GM18907 (cell line): ENCODE measurements around the gene ING5.
"Not testable (repeated sequence)": the region's sequence is repeated elsewhere in the genome, so short reads cannot be mapped to it uniquely, and the experiment has no call there.

ENCODE experiments used
- ATAC-seq: cut with Tn5 transposase; IDR thresholded peaks from one replicate; pipeline ENCODE4 v1.9.1; 2021; ENCODE audit warnings: mild to moderate bottlenecking, moderate library complexity; ENCODE audit not compliant: unreplicated experiment

Gene ING5

DNA sequence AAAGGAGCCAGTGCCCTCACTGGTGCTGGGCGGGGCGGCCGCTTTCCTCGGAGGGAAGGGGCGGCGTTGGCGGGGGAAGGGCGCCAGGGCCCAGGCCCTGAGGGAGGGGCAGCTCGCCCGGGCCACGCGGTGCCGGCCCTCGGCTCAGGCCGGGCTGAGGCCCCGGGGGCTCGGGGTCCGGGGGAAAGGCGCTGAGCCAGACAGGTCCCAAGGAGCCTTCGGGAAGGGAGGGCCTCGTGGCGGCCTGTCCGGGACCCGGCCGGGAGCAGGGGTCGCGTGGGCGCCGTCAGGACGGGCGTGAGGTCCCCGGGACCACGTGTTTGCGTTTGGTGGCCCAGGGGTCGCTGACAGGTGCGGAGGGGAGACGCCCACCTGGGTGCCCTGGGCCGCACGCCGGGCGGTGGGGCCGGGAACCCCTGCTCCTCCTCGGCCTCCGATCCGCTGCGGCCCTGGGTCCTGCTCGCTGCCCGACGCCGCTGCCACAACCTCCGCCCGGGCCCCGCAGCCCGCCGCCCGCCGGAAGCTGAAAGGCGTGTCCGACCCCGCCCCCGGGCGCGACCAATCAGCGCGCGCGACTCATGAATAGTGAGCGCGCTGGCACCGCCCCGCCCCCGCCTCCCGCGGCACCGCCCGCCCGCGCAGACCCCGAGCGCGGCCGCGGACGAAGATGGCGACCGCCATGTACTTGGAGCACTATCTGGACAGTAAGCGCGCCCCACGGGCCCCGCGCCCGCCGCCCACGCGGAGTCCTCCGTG, at the start of gene ING5:
TSS of gene ING5 (plus strand) at position 641 of the 756 bp plus-strand sequence. CDS start at position 668, 27 bp downstream.
- ATAC-seq = peak; percentile 53

DNA sequence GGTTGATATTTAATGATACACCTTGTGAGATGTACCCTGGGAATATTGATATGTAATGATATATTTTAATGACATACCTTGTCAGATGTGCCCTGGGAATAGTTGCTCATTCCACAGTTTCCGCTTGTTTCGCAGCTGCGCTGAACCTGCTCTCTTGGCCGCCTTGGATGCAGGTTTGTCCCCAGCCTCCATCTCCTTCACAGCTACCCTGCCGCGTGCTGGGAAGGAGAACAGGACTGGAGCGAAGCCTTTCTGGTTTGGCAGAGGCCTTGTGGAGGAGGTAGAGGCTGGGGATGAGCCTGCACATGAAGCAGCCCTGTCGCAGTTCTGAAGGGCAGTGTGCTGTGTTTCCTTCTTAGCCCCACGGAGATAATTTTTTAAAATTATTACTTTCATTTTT, 49.7 kb upstream of the ING5 start:
- no peak for ATAC-seq

DNA sequence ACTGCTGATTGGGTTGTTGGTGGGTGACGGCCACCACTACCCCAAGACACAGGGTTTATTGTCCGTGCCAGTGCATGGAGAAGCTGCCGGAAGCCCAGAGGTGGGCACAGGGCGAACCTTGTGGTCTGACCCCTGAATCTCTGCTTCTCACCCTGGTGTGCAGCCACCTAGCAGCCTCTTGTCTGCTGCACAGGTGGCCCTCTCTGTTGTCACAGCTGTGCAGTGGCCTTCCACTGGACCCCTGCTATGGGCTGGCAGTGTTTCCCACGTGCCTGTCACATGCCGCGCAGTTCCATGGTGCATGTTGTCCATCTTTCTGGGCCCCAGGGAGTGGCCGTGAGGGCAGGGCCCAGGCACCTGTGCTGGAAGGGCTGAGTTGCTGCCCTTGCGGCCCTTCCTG, 49.1 kb upstream of the ING5 start:
- no peak for ATAC-seq

DNA sequence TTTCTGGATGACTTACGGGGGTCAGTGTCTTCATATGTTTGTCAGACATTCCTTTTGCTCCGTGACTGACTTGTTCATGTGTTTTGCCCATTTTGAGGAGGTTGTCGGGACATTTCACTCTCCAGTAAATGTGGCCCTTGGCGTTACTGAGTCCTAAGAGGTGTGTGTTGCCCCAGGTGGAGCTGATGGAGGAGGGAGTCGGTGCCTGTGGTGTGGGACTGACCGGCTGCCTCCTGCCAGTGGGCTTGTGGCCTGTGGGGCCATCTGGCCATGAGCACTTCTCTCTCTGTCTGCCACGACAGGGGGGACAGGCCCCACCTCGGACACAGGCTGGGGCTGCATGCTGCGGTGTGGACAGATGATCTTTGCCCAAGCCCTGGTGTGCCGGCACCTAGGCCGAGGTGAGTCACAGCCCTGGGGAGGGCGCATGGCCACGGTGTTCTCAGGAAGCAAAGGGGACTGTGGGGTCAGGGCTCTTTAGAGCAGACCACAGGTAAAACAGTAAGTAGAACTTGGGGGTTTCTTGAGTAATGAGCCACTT, 48.6 kb upstream of the ING5 start:
- no peak for ATAC-seq

DNA sequence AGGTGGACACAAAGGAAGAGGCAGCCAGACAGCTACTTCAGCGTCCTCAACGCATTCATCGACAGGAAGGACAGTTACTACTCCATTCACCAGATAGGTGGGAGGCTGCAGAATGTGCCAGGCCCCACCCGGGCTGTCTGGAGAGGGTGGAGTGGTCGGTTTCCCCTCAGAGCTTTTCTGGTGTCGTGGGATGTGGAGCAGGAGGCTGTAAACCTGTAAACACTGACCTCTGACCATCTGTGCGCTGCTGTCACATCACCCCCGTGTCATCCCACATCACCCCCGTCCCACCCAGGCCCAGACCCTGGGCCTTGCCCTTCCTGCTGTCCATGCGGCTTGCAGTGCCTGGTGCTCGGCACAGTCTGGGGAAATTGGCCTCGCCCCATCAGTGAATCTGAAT, 47.3 kb upstream of the ING5 start:
- no peak for ATAC-seq

DNA sequence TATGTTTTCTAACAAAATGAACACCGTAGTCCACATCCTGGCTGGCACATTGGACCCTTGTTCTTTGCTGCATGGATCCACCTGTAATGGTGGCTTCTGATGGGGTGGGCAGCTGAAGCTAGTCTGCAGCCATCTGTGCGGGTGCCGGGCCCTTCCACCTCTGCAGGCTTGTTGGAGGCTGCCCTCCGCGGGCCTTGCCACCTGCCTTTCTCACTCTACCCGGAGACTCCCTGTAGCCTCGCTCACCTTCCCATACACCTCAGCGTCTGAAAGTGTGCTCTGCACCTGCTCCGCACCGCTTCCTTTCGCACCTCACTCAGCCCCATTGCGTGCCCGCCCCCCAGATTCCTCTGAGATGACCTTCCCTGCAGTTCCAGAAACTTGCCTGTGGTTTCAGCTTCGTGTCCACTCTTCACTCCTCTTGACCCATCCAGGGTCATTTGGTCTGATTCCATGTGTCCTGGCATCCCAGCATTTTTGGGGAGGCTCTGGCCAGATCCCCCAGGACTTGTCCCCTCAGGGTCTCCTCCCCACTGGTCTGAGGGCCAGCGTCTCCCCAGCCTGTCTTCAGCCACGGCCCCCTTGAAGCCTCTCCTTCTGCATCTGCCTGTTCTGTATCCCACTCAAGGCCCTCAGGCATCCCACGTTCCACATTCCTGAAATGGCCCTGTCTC, 46.2 kb upstream of the ING5 start:
- no peak for ATAC-seq

DNA sequence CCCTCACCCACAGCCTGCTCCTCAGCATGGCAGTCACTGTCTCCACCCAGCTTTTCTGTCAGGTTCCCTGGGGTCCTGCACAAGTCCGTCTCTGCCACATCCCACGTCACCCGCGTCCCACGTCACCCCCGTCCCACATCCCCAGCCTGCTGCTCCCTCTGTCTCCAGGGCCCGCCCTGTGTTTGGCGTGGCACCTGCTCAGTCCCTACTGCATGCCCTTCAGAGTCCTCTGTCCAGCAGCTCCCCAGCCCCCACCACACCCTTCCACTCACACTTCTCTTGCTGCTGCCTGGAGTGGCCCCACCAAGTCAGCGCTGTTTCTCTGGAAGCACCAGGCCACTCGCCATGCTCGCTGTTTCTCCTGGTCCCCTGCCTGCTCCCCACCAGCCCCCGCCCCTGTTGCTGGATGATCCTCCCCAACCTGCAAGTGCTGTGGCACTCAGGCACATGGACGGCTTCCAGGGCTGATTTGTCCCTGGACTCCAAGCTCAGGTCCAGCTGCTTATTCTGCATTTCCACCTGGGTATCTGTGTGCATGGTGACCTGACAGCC, 45.6 kb upstream of the ING5 start:
- ATAC-seq = no peak

DNA sequence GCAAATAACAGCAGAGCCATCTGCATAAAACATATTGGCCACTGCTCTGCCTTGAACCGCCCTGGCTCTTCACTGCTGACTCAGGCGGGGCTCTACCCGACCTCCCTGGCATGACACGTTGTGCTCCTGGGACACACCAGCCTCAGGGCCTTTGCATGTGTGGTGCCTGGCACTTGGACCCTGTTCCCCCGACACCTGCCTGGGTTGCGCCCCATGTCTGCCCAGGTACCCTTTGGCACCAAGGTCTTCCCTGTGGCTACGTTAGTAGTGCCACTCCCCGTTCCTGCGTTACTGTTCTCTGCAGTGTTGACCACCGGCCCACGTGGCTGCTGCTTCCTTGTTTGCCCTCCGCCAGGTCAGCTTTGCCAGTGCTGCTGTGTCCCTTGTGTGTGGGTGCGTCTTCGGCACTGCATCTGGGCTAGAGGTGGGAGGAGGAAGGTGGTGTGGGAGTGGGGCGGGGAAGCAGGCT, 44.0 kb upstream of the ING5 start:
- no peak for ATAC-seq

DNA sequence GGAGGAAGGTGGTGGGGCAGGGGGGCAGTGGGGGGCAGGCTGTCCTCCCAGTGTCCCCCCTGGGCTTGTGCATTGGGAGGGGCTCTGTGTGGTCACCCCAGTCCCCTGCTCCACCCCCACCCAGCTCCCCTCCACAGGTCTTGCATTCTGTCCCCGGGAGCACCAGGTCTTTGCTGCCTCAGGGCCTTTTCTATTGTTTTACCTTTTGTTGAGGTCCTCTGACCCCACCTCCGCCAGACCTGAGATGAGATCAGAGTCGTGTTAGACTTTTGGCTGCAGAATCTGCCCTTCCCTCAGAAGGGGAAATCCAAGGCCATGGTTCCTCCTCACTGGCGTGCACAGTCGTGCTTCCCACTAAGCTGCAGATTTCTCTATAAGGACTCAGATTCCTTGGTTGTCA, 43.5 kb upstream of the ING5 start:
- no peak for ATAC-seq

DNA sequence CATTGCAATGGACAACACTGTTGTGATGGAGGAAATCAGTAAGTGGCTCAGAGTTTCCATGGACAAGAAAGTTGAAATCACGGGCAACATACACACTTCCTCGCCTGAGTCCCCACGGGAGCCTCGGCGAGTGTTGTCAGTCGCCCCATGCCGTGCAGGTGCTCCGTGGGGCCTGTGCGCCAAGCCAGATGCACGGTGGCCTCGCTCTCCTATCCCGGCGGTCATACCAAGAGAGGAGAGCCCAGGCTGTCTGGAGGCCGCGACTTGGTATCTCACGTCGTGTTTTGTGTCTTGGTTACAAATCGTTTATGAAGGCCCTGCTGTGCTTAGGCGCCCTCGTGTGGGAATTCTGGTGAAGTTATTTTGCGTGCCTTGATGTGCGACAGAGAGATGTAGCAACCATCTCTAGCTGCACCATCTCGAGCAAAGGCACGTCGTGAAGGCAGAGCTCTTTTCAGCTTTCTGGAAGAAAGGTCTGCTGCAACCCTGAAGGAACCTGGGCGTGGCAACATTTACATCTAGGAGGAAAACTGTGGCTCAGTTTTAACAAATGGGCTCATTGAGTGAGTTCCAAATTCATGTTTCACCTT, 42.6 kb upstream of the ING5 start:
- ATAC-seq = no peak

DNA sequence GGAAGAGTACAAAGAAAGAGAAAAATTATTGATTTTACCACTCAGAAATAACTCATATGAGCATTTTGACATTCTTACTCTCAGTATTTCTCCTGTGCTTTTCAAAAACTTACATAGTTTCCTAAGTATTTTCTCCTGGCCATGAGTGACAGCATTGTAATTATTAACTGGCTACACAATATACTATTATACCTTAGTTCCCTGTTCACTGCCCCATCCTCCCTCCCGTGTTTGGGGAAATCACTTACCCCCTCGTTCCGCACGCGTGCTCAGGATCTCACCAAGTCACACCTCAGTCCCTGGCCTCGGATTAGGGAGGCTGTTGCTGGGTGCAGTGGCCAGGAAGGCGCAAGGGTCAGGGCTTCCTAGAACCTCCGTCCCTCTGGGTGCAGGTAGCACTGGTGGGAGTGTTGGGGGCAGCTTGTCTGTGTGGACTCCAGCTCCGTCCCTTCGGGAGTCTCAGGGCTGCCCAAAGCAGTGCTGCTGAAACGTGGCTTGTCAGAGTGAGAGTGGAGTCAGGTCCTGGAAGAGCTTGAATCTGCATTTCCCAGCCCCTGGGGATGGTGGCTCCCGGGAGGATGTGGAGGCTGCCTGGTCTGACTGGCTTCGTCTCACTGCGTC, 41.1 kb upstream of the ING5 start:
- ATAC-seq = no peak

DNA sequence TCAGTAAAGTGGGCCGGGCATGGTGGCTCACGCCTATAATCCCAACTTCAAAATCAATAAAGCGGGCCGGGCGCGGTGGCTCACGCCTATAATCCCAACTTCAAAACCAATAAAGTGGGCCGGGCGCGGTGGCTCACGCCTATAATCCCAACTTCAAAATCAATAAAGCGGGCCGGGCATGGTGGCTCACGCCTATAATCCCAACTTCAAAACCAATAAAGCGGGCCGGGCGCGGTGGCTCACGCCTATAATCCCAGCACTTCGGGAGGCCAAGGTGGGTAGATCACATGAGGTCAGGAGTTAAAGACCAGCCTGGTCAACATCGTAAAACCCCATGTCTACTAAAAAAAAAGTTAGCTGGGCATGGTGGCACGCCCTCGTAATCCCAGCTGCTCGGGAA, 39.1 kb upstream of the ING5 start:
- ATAC-seq = not testable (repeated sequence)

DNA sequence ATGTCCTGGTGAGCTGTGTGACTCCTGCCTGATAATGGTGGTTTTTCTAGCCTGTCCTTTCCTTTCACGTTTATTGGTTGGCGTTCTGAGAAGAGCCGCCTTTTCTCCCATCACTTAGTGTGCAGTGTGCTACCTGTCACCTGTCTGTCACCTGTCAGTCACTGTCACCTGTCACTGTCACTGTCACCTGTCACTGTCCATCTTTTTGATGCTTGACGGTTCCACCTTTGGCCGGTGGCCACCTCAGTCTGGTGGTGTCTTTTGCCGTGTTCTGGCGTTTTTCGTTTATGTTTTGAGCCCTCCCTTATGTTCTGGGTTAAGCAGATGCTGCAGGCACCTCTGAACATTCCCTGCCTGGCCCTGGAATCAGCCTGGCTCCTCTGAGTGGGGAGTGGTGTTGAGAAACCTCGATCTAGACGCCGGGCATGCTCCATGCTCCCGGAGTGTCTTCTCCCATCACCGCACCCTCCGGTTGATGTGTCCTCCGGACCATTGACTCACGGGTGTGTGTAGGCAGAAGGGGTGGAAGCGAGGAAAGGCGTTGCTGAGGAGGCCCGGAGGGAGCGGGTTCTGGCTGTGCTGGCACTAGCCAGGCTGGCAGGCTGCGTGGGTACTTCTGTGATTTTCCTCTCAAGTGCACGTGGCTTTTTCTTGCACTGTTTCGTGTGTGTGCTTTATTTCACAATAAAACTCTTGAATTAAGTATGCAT, 36.0 kb upstream of the ING5 start:
- no peak for ATAC-seq

DNA sequence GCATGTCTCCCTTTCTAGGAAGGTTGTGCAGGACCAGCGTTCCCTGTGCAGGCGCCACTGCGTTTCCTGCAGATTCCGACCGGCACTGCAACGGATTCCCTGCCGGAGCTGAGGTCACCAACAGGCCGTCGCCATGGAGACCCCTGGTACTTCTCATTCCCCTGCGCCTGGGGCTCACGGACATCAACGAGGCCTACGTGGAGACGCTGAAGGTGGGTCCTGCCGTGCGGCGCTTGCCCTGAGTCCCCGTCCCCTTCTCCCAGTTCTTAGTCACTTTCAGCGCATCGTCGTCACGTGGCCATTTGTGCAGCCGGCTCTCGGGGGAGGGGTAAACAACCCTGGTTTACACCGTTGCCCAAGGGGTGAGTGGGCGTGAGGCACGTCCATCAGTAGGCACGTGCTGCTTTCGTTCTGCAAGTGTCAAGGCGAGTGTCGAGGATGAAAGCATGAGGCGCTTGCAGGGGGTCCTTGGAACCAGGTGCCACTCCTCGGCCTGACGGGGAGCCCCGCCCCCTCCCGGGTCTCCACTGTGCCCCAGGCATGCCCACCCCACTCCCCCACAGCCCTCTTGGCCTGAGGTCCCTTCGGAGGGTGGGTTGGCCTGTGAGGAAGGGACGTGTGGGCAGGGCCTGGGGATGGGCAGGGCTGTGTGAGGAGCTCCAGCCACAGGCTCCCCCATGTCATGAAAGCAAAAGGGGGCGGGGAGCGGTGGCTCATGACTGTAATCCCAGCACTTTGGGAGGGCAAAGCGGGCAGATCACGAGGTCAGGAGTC, 35.0 kb upstream of the ING5 start:
- ATAC-seq = no peak

DNA sequence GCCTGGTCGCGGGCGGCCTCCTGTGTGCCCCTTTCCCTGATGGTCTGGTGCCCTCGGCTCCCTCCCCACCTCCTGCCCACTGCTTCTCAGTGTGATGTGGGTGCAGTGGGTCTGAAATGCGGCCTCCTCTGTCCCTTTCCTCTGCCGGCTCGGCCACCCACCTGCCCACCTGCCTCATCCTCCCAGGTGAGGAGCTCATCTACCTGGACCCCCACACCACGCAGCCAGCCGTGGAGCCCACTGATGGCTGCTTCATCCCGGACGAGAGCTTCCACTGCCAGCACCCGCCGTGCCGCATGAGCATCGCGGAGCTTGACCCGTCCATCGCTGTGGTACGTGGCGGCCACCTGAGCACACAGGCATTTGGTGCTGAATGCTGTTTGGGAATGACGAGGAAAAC, 33.5 kb upstream of the ING5 start:
- ATAC-seq = no peak

DNA sequence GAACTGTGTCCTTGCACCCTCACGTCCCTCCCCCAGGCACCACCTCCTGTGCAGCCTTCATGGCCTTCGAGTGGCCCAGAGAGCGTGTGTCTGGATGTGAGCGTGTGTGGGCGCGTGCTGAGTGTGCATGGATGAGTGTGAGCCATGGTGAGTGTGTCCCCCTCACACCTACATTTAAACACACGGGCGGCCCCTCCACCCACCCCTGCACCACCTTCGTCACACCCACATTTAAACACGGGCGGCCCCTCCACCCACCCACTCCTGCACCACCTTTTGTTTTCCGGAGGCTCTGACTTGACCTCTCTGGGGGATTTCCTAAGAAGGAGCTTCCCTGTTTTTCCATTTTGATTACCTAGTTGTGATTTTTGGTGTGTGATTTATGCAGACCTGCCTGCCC, 33.0 kb upstream of the ING5 start:
- ATAC-seq = no peak

DNA sequence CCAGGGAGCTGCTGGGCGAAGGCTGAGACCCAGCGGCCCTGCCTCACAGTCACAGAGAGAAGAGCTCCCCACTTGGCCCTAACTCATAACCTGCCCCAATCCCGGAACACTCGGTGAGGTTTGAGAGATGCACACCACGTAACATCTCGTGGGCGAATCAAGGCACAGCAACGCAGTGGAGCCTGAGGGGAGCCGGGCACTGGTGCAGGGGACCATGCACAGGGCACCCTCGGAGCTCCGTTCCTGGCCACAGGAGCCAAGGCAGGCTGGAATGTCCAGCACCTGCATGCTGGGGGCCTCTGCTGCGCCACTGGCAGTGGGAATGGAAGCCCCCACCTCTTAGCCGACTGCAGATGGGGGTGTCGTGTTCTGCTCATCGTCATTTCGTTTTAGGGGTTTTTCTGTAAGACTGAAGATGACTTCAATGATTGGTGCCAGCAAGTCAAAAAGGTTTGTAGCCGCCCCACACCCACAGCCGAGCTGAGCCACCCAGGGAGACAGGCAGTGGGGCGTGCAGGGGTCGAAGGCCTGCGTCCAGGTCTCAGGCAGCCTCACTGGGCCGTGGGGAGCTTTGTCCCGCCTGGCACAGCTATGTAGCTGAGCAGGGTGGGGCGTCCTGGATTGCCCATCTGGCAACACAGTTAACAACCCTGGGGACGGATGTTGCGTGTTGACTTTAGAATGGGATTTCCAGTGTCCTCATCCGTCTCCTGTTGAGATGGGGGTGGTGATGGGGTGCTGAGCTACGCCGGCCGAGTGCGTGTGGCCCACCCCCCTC, 31.3 kb upstream of the ING5 start:
- no peak for ATAC-seq

DNA sequence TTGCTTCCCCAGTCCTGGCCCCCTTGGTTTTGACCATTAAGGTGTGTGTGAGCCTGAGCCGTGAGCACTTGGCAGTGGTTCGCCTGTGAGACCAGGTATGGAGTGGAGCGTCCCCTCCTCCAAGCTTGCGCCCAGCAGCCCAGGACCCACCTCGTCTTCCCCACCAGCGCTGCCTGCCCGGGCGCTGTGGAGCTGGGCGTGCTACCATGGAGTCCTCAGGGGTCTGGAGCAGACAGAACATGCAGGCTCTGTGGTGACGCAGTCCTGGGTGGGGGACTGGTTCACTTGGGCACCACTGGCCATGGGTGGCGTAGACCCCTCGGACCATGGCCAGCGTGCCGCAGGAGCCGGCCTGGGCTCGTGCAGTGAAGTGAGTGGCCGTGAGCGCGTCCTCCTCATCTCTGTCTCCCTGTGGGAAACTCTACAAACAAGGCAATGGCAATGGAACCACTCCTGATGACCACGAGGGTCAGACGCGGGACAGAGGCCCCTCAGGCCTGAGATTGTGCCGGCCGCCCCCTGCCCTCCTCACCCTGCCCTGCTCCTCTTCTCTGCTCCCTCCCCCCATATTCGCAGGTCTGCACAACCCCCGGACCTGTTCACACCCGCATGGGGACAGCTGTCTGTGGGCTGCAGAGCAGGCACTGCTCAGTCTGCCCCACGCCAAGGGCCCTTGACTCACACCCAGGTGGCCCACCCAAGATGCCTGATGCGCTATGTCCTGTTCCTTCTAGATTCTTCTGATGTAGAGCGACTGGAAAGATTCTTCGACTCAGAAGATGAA, 30.2 kb upstream of the ING5 start:
- no peak for ATAC-seq
